GM12891 (cell line): ENCODE results near the gene FASN.

Experiments used
- DNase-seq: peaks from one replicate; pipeline ENCODE4 v3.0.0; 2011; ENCODE audit warnings: low spot score; ENCODE audit not compliant: insufficient read length
- FAIRE-seq: peaks from 2 replicates; lab custom pipeline; 2011; peaks lifted over from hg19 to GRCh38; lab: Jason Lieb, UNC
- PAX5 ChIP-seq: IDR thresholded peaks from 2 replicates; pipeline ENCODE4 v1.6.1; 2011; ENCODE audit warnings: low read length, moderate library complexity, mild to moderate bottlenecking; ENCODE audit not compliant: insufficient read depth, severe bottlenecking
- POLR2A ChIP-seq: IDR thresholded peaks from 2 replicates; pipeline ENCODE4 v1.6.1; 2011; ENCODE audit warnings: low read depth, low read length, control low read depth
- POLR2AphosphoS5 ChIP-seq: IDR thresholded peaks from 2 replicates; pipeline ENCODE4 v1.6.1; 2011; ENCODE audit warnings: low read depth, low read length, control low read depth
- POU2F2 ChIP-seq: IDR thresholded peaks from 2 replicates; pipeline ENCODE4 v1.6.1; 2011; ENCODE audit warnings: low read depth, mild to moderate bottlenecking, control low read depth, low read length, moderate library complexity
- SPI1 ChIP-seq: IDR thresholded peaks from 2 replicates; pipeline ENCODE4 v1.6.1; 2011; ENCODE audit warnings: low read depth, low read length, control low read depth
- TAF1 ChIP-seq: IDR thresholded peaks from 2 replicates; pipeline ENCODE4 v1.6.1; 2011; ENCODE audit warnings: low read depth, low read length, control low read depth

FASN gene

GRCh38 chr17:82128287-82128686 is 30.3 kb upstream of the FASN start:
- DNase-seq (no peak), FAIRE-seq (no peak)
- TF ChIP-seq POLR2AphosphoS5, result no peak
- no peak for TF ChIP-seq POLR2A
- TF ChIP-seq POU2F2, result no peak
- TF ChIP-seq TAF1, result no peak
- TF ChIP-seq PAX5, result no peak
- TF ChIP-seq SPI1, result no peak

- DNase-seq, result no peak
- FAIRE-seq, result no peak
- TF ChIP-seq SPI1 (no peak), TAF1 (no peak), POU2F2 (no peak), PAX5 (no peak), POLR2AphosphoS5 (no peak), POLR2A (no peak)
Measured at GRCh38 chr17:82127704-82128103, 29.7 kb upstream of the FASN start.

GRCh38 chr17:82127315-82127595 is 29.2 kb upstream of the FASN start:
- FAIRE-seq (no peak), DNase-seq (no peak)
- TF ChIP-seq TAF1, result no peak
- TF ChIP-seq SPI1, result no peak

GRCh38 chr17:82126556-82127314 is 28.7 kb upstream of the FASN start:
- TF ChIP-seq POLR2AphosphoS5, result no peak
- no peak for TF ChIP-seq SPI1
- no peak for TF ChIP-seq TAF1
- TF ChIP-seq POU2F2, result no peak
- TF ChIP-seq PAX5, result no peak
- no peak for TF ChIP-seq POLR2A
- no peak for FAIRE-seq
- DNase-seq, result no peak

- FAIRE-seq (no peak), DNase-seq (no peak)
- TF ChIP-seq POU2F2, result no peak
- no peak for TF ChIP-seq TAF1
- no peak for TF ChIP-seq SPI1
- no peak for TF ChIP-seq POLR2A
- no peak for TF ChIP-seq POLR2AphosphoS5
- TF ChIP-seq PAX5, result no peak
Measured at GRCh38 chr17:82124101-82124500, 26.1 kb upstream of the FASN start.

GRCh38 chr17:82121660-82122629 is 23.9 kb upstream of the FASN start:
- DNase-seq (no peak), FAIRE-seq (no peak)
- no peak for TF ChIP-seq POLR2A

GRCh38 chr17:82121246-82121645 is 23.2 kb upstream of the FASN start:
- DNase-seq, result no peak
- no peak for FAIRE-seq
- no peak for TF ChIP-seq POLR2A
- TF ChIP-seq POLR2AphosphoS5, result no peak
- no peak for TF ChIP-seq PAX5
- no peak for TF ChIP-seq POU2F2
- no peak for TF ChIP-seq TAF1
- TF ChIP-seq SPI1, result no peak

- FAIRE-seq (no peak), DNase-seq (no peak)
- TF ChIP-seq POLR2AphosphoS5 (no peak), PAX5 (no peak), POU2F2 (no peak), POLR2A (no peak)
Measured at GRCh38 chr17:82120148-82120547, 22.1 kb upstream of the FASN start.

GRCh38 chr17:82118815-82119380 is 20.9 kb upstream of the FASN start:
- no peak for DNase-seq
- TF ChIP-seq POLR2AphosphoS5 (no peak), TAF1 (no peak), SPI1 (no peak), POU2F2 (no peak), PAX5 (no peak), POLR2A (no peak)
- no peak for FAIRE-seq
